ENCODE data around the gene MYBPH.

MYBPH gene

GRCh38 chr1:203177470-203178039 lies 1.9 kb upstream of the MYBPH start:
- H3K4me3 ChIP-seq (ENCODE audit: low read depth, low read length): no peak overlapping the region
- no peak for DNase-seq (ENCODE audit: low read depth)
- no peak for TF ChIP-seq CTCF (IDR thresholded peaks at IDR 0.05; ENCODE audit: insufficient read depth, low read depth, low read length, missing control alignments)

GRCh38 chr1:203177036-203177405 lies 1.4 kb upstream of the MYBPH start:
- no peak overlapping the region for H3K4me3 ChIP-seq (ENCODE audit: low read depth, low read length)
- no peak for TF ChIP-seq CTCF (IDR thresholded peaks at IDR 0.05; ENCODE audit: insufficient read depth, low read depth, low read length, missing control alignments)
- no peak for DNase-seq (ENCODE audit: low read depth)

GRCh38 chr1:203176273-203177035 lies 828 bp upstream of the MYBPH start:
- TF ChIP-seq CTCF (IDR thresholded peaks at IDR 0.05; ENCODE audit: insufficient read depth, low read depth, low read length, missing control alignments): no peak
- H3K4me3 ChIP-seq (ENCODE audit: low read depth, low read length): no peak overlapping the region
- no peak for DNase-seq (ENCODE audit: low read depth)

- no peak for DNase-seq (ENCODE audit: low read depth)
Measured at GRCh38 chr1:203175827-203176241, 208 bp upstream of the MYBPH start.

GRCh38 chr1:203174324-203174985 lies 1.2 kb downstream of the MYBPH start:
- no peak overlapping the region for H3K4me3 ChIP-seq (ENCODE audit: low read depth, low read length)
- no peak for TF ChIP-seq CTCF (IDR thresholded peaks at IDR 0.05; ENCODE audit: insufficient read depth, low read depth, low read length, missing control alignments)
- DNase-seq (ENCODE audit: low read depth): no peak

More at GRCh38 chr1:203175827-203176241, 208 bp upstream of the MYBPH start:
- no peak overlapping the region for H3K4me3 ChIP-seq (ENCODE audit: low read depth, low read length)
- TF ChIP-seq CTCF (IDR thresholded peaks at IDR 0.05; ENCODE audit: insufficient read depth, low read depth, low read length, missing control alignments): no peak

- no peak for TF ChIP-seq CTCF (IDR thresholded peaks at IDR 0.05; ENCODE audit: insufficient read depth, low read depth, low read length, missing control alignments)
- no peak overlapping the region for H3K4me3 ChIP-seq (ENCODE audit: low read depth, low read length)
- DNase-seq (ENCODE audit: low read depth): peak; percentile 82
Measured at GRCh38 chr1:203173566-203173965, 2.1 kb downstream of the MYBPH start.
